Tibial nerve (tissue), 4 donors: Measurements from ENCODE around the gene OR7A10.

ENCODE experiments used
- CTCF ChIP-seq, 5 experiments: fragments of 200-600 bp in 3 of 5; fragments of 450-650 bp in 2 of 5; sonication (generic) in 3 of 5; IDR thresholded peaks; one replicate each; pipeline ENCODE4 v1.5.1; 2016 to 2019; ENCODE audit warnings: antibody characterized with exemption in 5 of 5, mild to moderate bottlenecking in 3 of 5, moderate library complexity in 2 of 5
- EP300 ChIP-seq, 2 donors: sonication (generic); formaldehyde crosslinking; IDR thresholded peaks; one replicate each; pipeline ENCODE4 v1.6.1; 2017; ENCODE audit warnings: antibody characterized with exemption in 2 of 2, mild to moderate bottlenecking in 1 of 2

- TF ChIP-seq CTCF (IDR thresholded peaks at IDR 0.05) (no peak), EP300 (IDR thresholded peaks at IDR 0.05) (no peak)
These were observed 22.7 kb downstream of the OR7A10 start for GRCh38 chr19:14826006-14826405.
